Psoas muscle (tissue), 8 donors: ENCODE data around the gene SNRPA1. TPM values are rescaled to one million over a fixed set of nuclear protein-coding genes. Genes with fewer than 3 reads are reported as not detected.

ENCODE experiments used
- ATAC-seq, 4 donors: fragments of 200-7000 bp; cut with Tn5 transposase; one replicate each; pipeline ENCODE4 v1.9.1; 2020; ENCODE audit warnings: moderate library complexity in 3 of 4, mild to moderate bottlenecking in 2 of 4
- DNase-seq, 2 donors: peaks; one replicate each; pipeline ENCODE4 v3.0.0-alpha.2; 2020
- H3K27ac ChIP-seq: fragments of 200-600 bp; one replicate; pipeline ENCODE4 v1.8.0; 2022
- H3K27me3 ChIP-seq, 3 donors: fragments of 200-600 bp in 1 of 3; one replicate each; pipeline versions ENCODE4 v1.6.1 to v1.8.0; 2013 to 2022; ENCODE audit warnings: low read length in 2 of 3, mild to moderate bottlenecking in 2 of 3, moderate library complexity in 1 of 3; ENCODE audit not compliant: insufficient read depth in 3 of 3
- H3K36me3 ChIP-seq, 2 donors: fragments of 200-600 bp in 1 of 2; one replicate each; pipeline versions ENCODE4 v1.6.1 to v1.8.0; 2013 to 2022; ENCODE audit warnings: low read depth in 1 of 2, mild to moderate bottlenecking in 1 of 2, moderate library complexity in 1 of 2; ENCODE audit not compliant: insufficient read depth in 1 of 2
- H3K4me1 ChIP-seq: fragments of 200-600 bp; one replicate; pipeline ENCODE4 v1.8.0; 2022
- H3K4me3 ChIP-seq: fragments of 200-600 bp; one replicate; pipeline ENCODE4 v1.8.0; 2022; ENCODE audit warnings: mild to moderate bottlenecking
- H3K9me3 ChIP-seq: fragments of 200-600 bp; one replicate; pipeline ENCODE4 v1.8.0; 2022
- CTCF ChIP-seq: fragments of 200-600 bp; IDR thresholded peaks from one replicate; pipeline ENCODE4 v1.8.0; 2022; ENCODE audit warnings: antibody characterized with exemption
- WGBS, 3 donors: extraction: QIAGEN DNeasy Blood & Tissue Kit; methylation state at CpG; one replicate each; pipeline versions ENCODE4 v1.1.6 to v1.1.7; 2013; 5-methylcytosine and 5-hydroxymethylcytosine counted together
- intact Hi-C, 2 donors: fragments of 100-400 bp; cut with DNase I; formaldehyde crosslinking; loops; one replicate each; pipeline versions ENCODE4 v1.11.0 to v1.14.2; 2022
- polyA plus RNA-seq, 3 donors: library from polyadenylated mRNA; stranded (reverse); fragments of 200-250 nt; gene quantifications; one replicate each; pipeline ENCODE4 v1.2.3, GENCODE V29; 2013
- total RNA-seq, 4 donors: library from RNA; stranded (reverse); fragmentation: NEBNext Ultra II Directional in 2 of 4; extraction: Animal tissue kit (Norgen Biotek cat#: 25700) in 2 of 4; gene quantifications; one replicate each; pipeline versions ENCODE4 v1.2.1 to v1.2.4, GENCODE V29; 2021 to 2023
- donor health status: healthy with polysubstance abuse.
- donor health status: DM: no; HTN: no; CAD: no; lungs with moderate emphysema.
- donor health status: Bipolar disorder and iron deficiency.
- donor health status: healthy.
- donor health status: DM: yes; HTN: yes; CAD: no.
- donor health status: DM: no; HTN: no; CAD: no.
- donor health status: DM: no; HTN: no; CAD: no.
- donor health status: DM: yes; HTN: yes; CAD: no.

Gene SNRPA1
- total and polyA plus RNA-seq, 7 donors, result 14.8 to 126 (median 35.4) TPM

GRCh38 chr15:101273534-101273933 is 21.5 kb downstream of the SNRPA1 start:
- TF ChIP-seq CTCF, result no peak
- intact Hi-C loops, result no loop called here
- Histone ChIP-seq H3K4me3 (no peak overlapping the region), H3K9me3 (no peaks in the 10 kb centered on the region), H3K27ac (peak overlapping the region; percentile 76), H3K4me1 (peaks cover 43% of the 10 kb centered on the region), H3K36me3 (peaks cover 23 to 78% of the 10 kb centered on the region in 2 donors), H3K27me3 (no peaks in the 10 kb centered on the region)
- DNase-seq, result no peak
- WGBS, 3 donors, result 48 to 56% (median 55%) methylated on average over 5 of the region's 5 CpGs
- peak; percentile 45 to 64 (median 55) for ATAC-seq

GRCh38 chr15:101272584-101272983 is 22.5 kb downstream of the SNRPA1 start:
- no peak for DNase-seq
- intact Hi-C loops, result no loop called here
- H3K27me3 ChIP-seq, result no peaks in the 10 kb centered on the region
- ATAC-seq, result no peak
- peaks cover 23 to 78% of the 10 kb centered on the region in 2 donors for H3K36me3 ChIP-seq
- H3K4me3 ChIP-seq, result no peak overlapping the region
- no peak overlapping the region for H3K27ac ChIP-seq
- WGBS, 3 donors, result 84 to 94% (median 85%) methylated on average over 9 of the region's 9 CpGs
- TF ChIP-seq CTCF, result no peak
- peaks cover 34% of the 10 kb centered on the region for H3K4me1 ChIP-seq
- no peaks in the 10 kb centered on the region for H3K9me3 ChIP-seq

- ATAC-seq, result peak in 3 of 4 donors; percentile 30 to 37 (median 32)
Measured at GRCh38 chr15:101269479-101270223, 25.4 kb downstream of the SNRPA1 start.

GRCh38 chr15:101267320-101268104 is 27.5 kb downstream of the SNRPA1 start:
- intact Hi-C loops, result loop anchor here in 1 of 2 donors (10.0 kb wide), 2 partner anchors 353 to 653 kb away; partner anchors contain the start of gene LRRK1
- no peak for TF ChIP-seq CTCF
- no peaks in the 10 kb centered on the region for H3K27me3 ChIP-seq
- H3K4me1 ChIP-seq, result peaks cover 2% of the 10 kb centered on the region
- peaks cover 13 to 39% of the 10 kb centered on the region in 2 donors for H3K36me3 ChIP-seq
- H3K27ac ChIP-seq, result peak overlapping the region; percentile 41
- DNase-seq (peak; percentile 67 to 74), ATAC-seq (peak; percentile 52 to 69 (median 66))
- H3K4me3 ChIP-seq, result no peak overlapping the region
- WGBS, 3 donors, result 29 to 38% (median 37%) methylated on average over 18 of the region's 18 CpGs
- no peaks in the 10 kb centered on the region for H3K9me3 ChIP-seq

More at GRCh38 chr15:101269479-101270223, 25.4 kb downstream of the SNRPA1 start:
- 77 to 83% (median 78%) methylated on average over 16 of the region's 16 CpGs for WGBS, 3 donors
- H3K27ac ChIP-seq, result no peak overlapping the region
- H3K4me1 ChIP-seq, result peaks cover 20% of the 10 kb centered on the region
- H3K27me3 ChIP-seq, result no peaks in the 10 kb centered on the region
- peak; percentile 19 for TF ChIP-seq CTCF
- peaks cover 19 to 60% of the 10 kb centered on the region in 2 donors for H3K36me3 ChIP-seq
- no peak overlapping the region for H3K4me3 ChIP-seq
- intact Hi-C loops, result loop anchor here in 1 of 2 donors (10.0 kb wide), 2 partner anchors 355 to 655 kb away; partner anchors contain the start of gene LRRK1
- no peaks in the 10 kb centered on the region for H3K9me3 ChIP-seq
- DNase-seq, result no peak
